Nasal cavity respiratory epithelium epithelial cell of viscerocranial mucosa (primary cell): ENCODE measurements around the gene IGF2BP1. TPM values are rescaled to one million over a fixed set of nuclear protein-coding genes. Genes with fewer than 3 reads are reported as not detected.

Experiments
- total RNA-seq: library from RNA; depleted of rRNA; stranded (reverse); fragments of >200 nt; gene quantifications from 2 replicates; pipeline ENCODE4 v1.2.3, GENCODE V29; 2014

IGF2BP1 gene
- under 0.01 and 0.07 TPM in 2 replicates for total RNA-seq

GRCh38 chr17:48997103-48997826 is at the start of gene IGF2BP1:
Gene IGF2BP1, plus strand, starts transcription at chr17:48997385. Its CDS starts 361 bp downstream, at chr17:48997746.

Other genes with a start within 250 kb of the IGF2BP1 start
- gene TTLL6, start 180.2 kb upstream of the IGF2BP1 start, total RNA-seq, result not detected in 2 replicates
- 39.3 and 85.4 TPM in 2 replicates for gene CALCOCO2, start 166.3 kb upstream of the IGF2BP1 start, total RNA-seq
- gene ATP5MC1, start 104.6 kb upstream of the IGF2BP1 start, total RNA-seq, result 13.8 and 29.0 TPM in 2 replicates
- 75.2 and 76.2 TPM in 2 replicates for gene UBE2Z, start 89.0 kb upstream of the IGF2BP1 start, total RNA-seq
- 74.8 and 78.1 TPM in 2 replicates for gene SNF8, start 52.5 kb upstream of the IGF2BP1 start, total RNA-seq
- gene GIP, start 28.8 kb upstream of the IGF2BP1 start, total RNA-seq, result not detected in 2 replicates
- gene B4GALNT2, start 135.4 kb downstream of the IGF2BP1 start, total RNA-seq, result 7.9 and 11.5 TPM in 2 replicates
- gene GNGT2, start 213.2 kb downstream of the IGF2BP1 start, total RNA-seq, result not detected in 2 replicates
- gene ABI3, start 213.3 kb downstream of the IGF2BP1 start, total RNA-seq, result 0.14 TPM in 1 of 2 replicates, not detected in the other
- gene PHOSPHO1, start 233.4 kb downstream of the IGF2BP1 start, total RNA-seq, result not detected in 2 replicates